Renal pelvis (tissue), 12 donors: ENCODE data around the gene NAP1L5. TPM values are rescaled to one million over a fixed set of nuclear protein-coding genes. Genes with fewer than 3 reads are reported as not detected.

Source experiments
- DNase-seq: peaks from one replicate; pipeline ENCODE4 v3.0.0-alpha.2; 2013
- long read RNA-seq, 16 experiments: transcript quantifications; one replicate each; lab custom pipeline, GENCODE V29; 2026
- polyA plus RNA-seq, 3 donors: library from polyadenylated mRNA; unstranded; fragments of 120-200 nt; gene quantifications; one replicate each; pipeline ENCODE4 v1.2.1, GENCODE V29; 2013; ENCODE audit not compliant: insufficient read length in 3 of 3

NAP1L5 gene
- 10 to 100 TPM; 11.1 to 13.0 (median 12.0) TPM for polyA plus RNA-seq
- long read RNA-seq, donor 1, transcript NAP1L5-201 (1 exons, 1,915 nt), result major isoform, 14 of 14 reads
- long read RNA-seq, donor 1, partial matches to known transcripts, result 0 of 14 reads
- long read RNA-seq, donor 1, other reads (novel, unspliced or antisense), result 0 of 14 reads
- long read RNA-seq, donor 2, transcript NAP1L5-201 (1 exons, 1,915 nt), result major isoform, 10 of 10 reads
- long read RNA-seq, donor 2, partial matches to known transcripts, result 0 of 10 reads
- long read RNA-seq, donor 2, other reads (novel, unspliced or antisense), result 0 of 10 reads
- long read RNA-seq, donor 3, transcript NAP1L5-201 (1 exons, 1,915 nt), result major isoform, 9 of 9 reads
- long read RNA-seq, donor 3, partial matches to known transcripts, result 0 of 9 reads
- long read RNA-seq, donor 3, other reads (novel, unspliced or antisense), result 0 of 9 reads
- long read RNA-seq, donor 4, transcript NAP1L5-201 (1 exons, 1,915 nt), result major isoform, 11 of 11 reads
- long read RNA-seq, donor 4, partial matches to known transcripts, result 0 of 11 reads
- long read RNA-seq, donor 4, other reads (novel, unspliced or antisense), result 0 of 11 reads
- long read RNA-seq, donor 5, transcript NAP1L5-201 (1 exons, 1,915 nt), result major isoform, 8 of 8 reads
- long read RNA-seq, donor 5, partial matches to known transcripts, result 0 of 8 reads
- long read RNA-seq, donor 5, other reads (novel, unspliced or antisense), result 0 of 8 reads
- long read RNA-seq, donor 6, transcript NAP1L5-201 (1 exons, 1,915 nt), result major isoform, 5 of 5 reads
- long read RNA-seq, donor 6, partial matches to known transcripts, result 0 of 5 reads
- long read RNA-seq, donor 6, other reads (novel, unspliced or antisense), result 0 of 5 reads
- long read RNA-seq, donor 7, transcript NAP1L5-201 (1 exons, 1,915 nt), result major isoform, 13 of 13 reads
- long read RNA-seq, donor 7, partial matches to known transcripts, result 0 of 13 reads
- long read RNA-seq, donor 7, other reads (novel, unspliced or antisense), result 0 of 13 reads
- long read RNA-seq, donor 8, transcript NAP1L5-201 (1 exons, 1,915 nt), result major isoform, 10 of 10 reads
- long read RNA-seq, donor 8, partial matches to known transcripts, result 0 of 10 reads
- long read RNA-seq, donor 8, other reads (novel, unspliced or antisense), result 0 of 10 reads
- long read RNA-seq, donor 9, transcript NAP1L5-201 (1 exons, 1,915 nt), result major isoform, 10 of 10 reads
- long read RNA-seq, donor 9, partial matches to known transcripts, result 0 of 10 reads
- long read RNA-seq, donor 9, other reads (novel, unspliced or antisense), result 0 of 10 reads
- long read RNA-seq, donor 10, transcript NAP1L5-201 (1 exons, 1,915 nt), result major isoform, 9 of 9 reads
- long read RNA-seq, donor 10, partial matches to known transcripts, result 0 of 9 reads
- long read RNA-seq, donor 10, other reads (novel, unspliced or antisense), result 0 of 9 reads
- long read RNA-seq, donor 11, transcript NAP1L5-201 (1 exons, 1,915 nt), result major isoform, 8 of 8 reads
- long read RNA-seq, donor 11, partial matches to known transcripts, result 0 of 8 reads
- long read RNA-seq, donor 11, other reads (novel, unspliced or antisense), result 0 of 8 reads
- long read RNA-seq, donor 12, transcript NAP1L5-201 (1 exons, 1,915 nt), result major isoform, 14 of 28 reads
- long read RNA-seq, donor 12, partial matches to known transcripts, result 14 of 28 reads
- long read RNA-seq, donor 12, other reads (novel, unspliced or antisense), result 0 of 28 reads
- long read RNA-seq, donor 13, transcript NAP1L5-201 (1 exons, 1,915 nt), result major isoform, 5 of 5 reads
- long read RNA-seq, donor 13, partial matches to known transcripts, result 0 of 5 reads
- long read RNA-seq, donor 13, other reads (novel, unspliced or antisense), result 0 of 5 reads
- long read RNA-seq, donor 14, transcript NAP1L5-201 (1 exons, 1,915 nt), result major isoform, 17 of 17 reads
- long read RNA-seq, donor 14, partial matches to known transcripts, result 0 of 17 reads
- long read RNA-seq, donor 14, other reads (novel, unspliced or antisense), result 0 of 17 reads
- long read RNA-seq, donor 15, transcript NAP1L5-201 (1 exons, 1,915 nt), result major isoform, 14 of 14 reads
- long read RNA-seq, donor 15, partial matches to known transcripts, result 0 of 14 reads
- long read RNA-seq, donor 15, other reads (novel, unspliced or antisense), result 0 of 14 reads
- long read RNA-seq, donor 16, transcript NAP1L5-201 (1 exons, 1,915 nt), result major isoform, 15 of 15 reads
- long read RNA-seq, donor 16, partial matches to known transcripts, result 0 of 15 reads
- long read RNA-seq, donor 16, other reads (novel, unspliced or antisense), result 0 of 15 reads

DNA sequence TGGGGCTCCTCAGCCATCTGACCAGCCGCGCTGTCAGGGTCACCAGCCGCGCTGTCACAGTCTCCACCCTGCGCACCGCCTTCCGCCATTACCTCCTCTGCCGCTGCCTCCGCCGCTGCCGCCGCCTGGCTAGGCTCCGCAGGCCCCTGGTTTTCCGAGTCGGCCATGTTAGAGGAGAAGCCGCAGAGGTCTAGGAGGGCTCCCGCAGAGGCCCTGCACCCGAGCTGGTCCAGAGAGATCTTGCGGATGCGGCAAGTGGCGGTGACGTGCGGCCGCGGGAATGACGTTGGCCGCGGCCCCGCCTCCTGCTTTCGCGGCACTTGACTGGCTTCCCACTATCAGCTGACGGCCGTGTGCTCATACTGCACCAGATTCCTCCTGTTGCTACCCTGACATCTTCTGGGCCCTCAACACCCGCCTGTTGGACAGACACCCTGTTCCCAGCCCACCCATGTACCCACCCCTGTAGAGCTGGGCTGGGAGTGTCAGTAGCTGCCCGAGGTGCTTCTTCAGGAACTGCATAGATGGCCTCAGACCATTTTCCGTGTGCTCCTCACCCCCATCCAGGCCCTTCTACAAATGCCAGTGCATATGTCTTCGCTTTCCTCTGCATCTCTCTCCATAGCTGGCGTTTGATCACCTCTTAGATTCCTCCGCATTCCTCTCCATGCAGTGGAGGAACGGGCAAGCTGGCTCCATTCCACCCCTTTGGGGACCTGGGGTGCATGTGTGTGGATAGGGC is at the start of gene NAP1L5:
Gene NAP1L5, minus strand, starts transcription at position 242 of the 742 bp plus-strand sequence. Its CDS starts 75 bp downstream, at position 167.
- peak; percentile 37 for DNase-seq

- DNase-seq, result no peak
Measured at GRCh38 chr4:88747351-88747750, 49.7 kb upstream of the NAP1L5 start.

- no peak for DNase-seq
Measured at GRCh38 chr4:88746206-88746605, 48.6 kb upstream of the NAP1L5 start.

DNA sequence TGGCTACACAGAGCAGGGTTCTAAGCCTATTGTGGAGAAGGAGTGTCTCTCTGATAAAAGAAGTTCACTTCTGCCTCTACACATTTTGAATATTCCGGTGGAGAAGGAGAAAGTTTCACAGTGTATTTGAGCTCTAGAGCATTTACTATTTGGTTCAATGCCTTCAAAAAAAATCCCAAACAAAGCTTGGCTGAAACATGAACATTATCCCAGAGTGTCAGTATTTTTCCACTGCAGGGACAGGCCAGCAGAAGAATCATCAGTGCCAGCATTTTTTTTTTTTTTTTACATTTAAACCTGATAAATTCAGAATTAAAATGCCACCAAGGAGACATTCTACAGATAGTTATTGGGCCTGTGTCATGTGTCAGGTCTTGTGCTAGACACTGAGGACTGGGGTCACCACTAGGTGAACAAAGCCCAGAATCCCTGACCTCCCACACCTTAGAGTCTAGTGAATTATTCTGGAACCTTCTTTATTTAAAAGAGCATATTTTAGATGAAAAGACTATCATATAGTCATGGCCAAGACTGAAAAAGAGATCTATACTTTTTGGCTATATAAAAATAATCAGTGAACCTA is 48.0 kb upstream of the NAP1L5 start:
- DNase-seq, result no peak

DNA sequence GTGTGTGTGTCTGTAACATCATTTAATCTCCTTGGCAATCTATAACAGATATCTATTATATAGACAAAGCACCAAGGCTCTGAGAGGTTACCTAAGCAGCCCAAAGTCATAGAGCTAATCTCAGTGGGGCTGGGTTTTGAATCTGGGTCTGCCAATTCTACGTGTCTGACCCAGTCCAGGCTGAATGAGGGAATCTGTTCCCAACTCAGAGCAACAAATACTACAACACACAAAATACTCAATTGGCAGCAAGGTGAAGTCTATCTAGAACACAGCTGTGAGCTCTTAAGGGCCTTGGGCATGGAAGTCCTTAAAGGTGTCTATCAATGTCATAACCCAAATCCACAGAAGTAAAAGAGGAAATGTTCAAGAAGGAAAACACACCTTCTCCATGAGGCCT is 47.5 kb upstream of the NAP1L5 start:
- no peak for DNase-seq

DNA sequence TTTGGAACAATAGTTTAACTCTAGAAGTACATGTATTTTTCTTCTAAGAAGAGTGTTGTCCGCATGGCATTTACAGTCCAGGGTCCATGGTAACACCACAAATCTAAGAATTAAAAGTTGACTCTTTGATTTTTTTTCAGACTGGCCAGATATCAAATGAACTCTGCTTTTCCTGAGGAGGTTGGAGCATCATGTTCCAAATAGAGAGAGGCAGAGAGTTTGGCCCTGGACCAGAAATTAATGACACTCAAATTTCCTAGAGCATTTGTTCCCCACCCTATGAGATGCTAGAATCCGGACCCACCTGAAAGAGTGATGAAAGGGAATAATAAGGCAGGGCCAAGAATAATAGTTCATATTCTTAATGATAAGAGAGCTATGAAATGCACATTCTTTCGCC is 47.0 kb upstream of the NAP1L5 start:
- DNase-seq, result no peak

DNA sequence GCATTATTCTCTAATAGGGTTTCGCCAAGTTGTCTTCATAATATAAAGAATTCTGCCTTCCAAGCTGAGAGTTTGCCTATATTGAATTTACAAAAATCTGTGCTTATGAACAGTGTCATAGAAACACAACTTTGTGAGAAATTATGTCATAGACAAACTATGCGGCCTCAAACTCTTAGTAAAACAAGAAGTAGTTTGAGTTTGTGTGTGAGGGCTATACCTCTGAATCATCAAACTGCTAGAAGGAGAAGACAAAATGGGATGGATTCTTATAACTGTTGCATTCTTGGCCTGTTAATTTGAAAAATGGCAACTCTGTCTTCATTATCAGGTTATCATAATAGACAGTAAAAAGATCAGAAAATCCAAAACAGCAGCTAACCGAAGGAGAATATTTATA is 46.1 kb upstream of the NAP1L5 start:
- no peak for DNase-seq

DNA sequence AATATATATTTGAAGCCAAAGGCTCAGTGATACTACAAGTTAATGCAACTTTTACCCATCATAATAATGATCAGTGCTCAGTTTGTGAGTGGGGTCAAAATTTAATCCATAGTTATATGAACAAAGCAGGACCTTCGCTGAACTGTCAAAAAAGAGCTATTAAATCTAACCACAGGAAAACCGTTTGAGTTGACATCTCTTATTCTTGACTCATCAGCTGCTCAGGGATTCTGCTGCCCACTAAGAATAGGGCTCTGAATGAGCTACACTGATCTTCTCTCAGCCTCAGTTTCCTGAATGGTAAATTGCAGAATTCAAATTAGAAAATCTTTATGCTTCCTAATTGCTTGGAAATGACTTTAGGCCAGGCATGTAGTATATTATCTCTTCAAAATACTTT is 44.9 kb upstream of the NAP1L5 start:
- DNase-seq, result no peak

GRCh38 chr4:88738180-88738579 is 40.6 kb upstream of the NAP1L5 start:
- no peak for DNase-seq

DNA sequence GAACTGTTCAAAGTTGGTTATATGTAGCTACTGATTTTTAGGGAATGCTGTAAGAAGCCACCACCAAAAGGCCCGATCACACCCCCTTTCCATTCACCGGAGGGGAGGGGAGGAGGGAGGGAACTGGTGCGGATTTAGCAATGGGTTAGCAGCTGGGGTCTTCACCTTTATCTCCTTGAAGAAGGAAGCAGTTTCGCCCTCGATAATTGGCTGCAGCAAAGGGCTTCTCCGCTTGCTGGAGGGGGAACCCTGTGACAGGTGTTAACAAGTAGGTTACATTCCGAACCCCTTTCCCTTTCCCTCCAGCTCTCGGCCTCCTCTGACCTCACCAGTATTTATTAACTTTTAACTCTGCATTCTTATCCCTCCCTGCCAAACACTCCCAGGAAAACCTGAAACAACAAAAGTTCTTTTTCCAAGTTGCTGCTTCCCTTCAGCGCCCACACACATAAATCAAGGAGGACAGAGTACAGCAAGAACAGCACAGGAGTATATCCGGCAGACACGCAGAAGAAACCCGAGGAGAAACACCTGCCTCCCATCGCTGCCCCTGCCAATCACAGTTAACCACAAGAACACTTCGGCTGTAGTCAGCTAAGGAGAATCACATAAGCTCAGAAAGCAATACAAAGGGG is 39.8 kb upstream of the NAP1L5 start:
- DNase-seq, result peak; percentile 92

DNA sequence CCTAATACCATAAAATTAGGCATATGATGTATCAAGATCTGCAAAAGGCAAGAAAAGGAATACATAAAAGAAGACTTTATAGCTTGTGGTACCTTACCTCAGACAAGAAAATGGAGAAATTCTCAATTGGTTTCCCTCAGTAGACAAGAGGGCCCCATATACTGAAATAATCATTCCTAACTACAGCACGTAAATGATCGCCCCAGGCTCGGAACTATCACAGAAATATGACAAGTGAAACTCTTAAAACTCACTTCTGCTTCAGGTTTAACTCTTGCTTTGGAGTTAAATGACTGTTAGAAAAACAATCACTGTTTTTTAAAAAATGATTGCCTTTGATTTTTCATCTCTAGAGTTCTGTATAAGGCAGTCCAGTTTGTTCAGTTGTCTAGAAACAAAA is 38.6 kb upstream of the NAP1L5 start:
- no peak for DNase-seq

DNA sequence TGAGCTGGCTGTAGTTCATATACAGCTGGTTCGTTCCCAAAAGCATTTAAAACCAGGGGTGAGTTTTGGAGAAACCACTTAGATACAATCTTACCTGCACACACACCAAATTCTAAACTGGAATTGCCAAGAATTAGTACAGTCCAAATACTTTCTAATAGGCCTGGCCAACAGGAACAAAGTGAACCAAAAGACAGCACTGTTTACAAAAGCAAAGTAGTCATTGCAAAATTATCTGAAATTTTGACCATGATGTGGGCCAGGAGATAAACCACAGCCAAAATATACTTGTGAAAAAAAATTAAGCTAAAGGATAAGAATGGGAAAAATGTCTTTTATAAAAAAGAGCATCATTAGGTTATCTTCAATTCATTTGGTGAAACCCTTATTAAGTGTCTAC is 37.9 kb upstream of the NAP1L5 start:
- DNase-seq, result no peak

GRCh38 chr4:88734403-88734949 is 36.8 kb upstream of the NAP1L5 start:
- no peak for DNase-seq

DNA sequence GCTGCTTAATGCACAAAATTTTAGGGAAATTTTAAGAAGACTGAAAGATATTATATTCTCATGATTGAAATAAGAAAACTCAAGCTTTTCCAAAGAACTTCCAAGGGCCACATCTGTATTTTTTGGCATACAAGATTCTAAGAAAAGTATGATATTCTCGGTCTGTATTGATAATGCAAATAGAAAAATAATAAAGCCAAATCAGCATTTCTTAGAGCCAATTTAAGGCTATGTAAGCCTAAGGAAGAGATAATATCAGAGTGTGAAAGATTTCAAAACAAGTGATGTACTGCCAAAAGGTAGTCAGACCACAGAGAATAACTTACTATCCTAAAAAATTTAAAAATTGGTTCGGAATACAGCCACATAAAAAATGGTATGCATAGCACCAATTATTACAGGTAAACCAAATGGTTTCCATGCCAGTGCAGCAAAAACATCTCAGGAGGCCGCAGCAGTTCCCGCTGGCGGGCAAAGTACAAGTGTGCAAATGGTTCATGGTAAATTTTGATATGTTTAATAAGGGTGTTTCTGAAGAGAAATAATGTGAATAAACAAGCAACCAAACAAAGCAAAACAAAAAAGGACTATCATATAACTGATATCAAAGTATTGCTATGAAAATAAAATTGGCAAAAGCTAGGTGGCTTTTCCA is 35.2 kb upstream of the NAP1L5 start:
- DNase-seq, result no peak

DNA sequence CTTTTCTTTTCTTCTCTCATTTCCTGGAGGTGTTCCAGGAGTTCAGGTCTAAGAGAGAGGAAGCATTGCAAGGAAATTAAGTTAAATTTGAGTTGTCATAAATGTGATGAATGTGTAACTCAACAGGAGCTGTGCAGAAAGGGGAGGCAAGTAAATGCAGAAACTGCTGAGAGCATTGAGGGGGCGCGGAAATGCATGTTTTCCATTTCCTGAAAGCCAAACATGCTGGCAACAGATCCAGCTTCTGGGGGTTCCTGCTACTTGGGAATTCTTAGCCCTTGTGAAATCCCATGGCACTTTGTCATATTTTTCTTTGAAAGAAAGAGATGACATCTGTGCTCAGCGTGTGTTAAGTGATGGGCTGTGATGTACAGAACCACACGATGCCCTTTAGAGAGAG is 33.8 kb upstream of the NAP1L5 start:
- no peak for DNase-seq

- no peak for DNase-seq
Measured at GRCh38 chr4:88730811-88731210, 33.2 kb upstream of the NAP1L5 start.

- DNase-seq, result no peak
Measured at GRCh38 chr4:88729146-88729760, 31.6 kb upstream of the NAP1L5 start.
